D721Med (cell line): Measurements from ENCODE around the gene PABPN1L.

Experiments
- DNase-seq: peaks from one replicate; pipeline ENCODE4 v3.0.0; 2011; ENCODE audit warnings: low spot score; ENCODE audit not compliant: insufficient read length
- FAIRE-seq: peaks from 2 replicates; lab custom pipeline; 2011; peaks lifted over from hg19 to GRCh38; lab: Jason Lieb, UNC
- TF ChIP-seq, protein P1 (sequence below): IDR thresholded peaks from 2 replicates; pipeline ENCODE4 v1.5.1; 2012; ENCODE audit warnings: mild to moderate bottlenecking, control low read depth; ENCODE audit not compliant: insufficient read depth; ENCODE audit errors: missing control alignments

Gene PABPN1L

DNA sequence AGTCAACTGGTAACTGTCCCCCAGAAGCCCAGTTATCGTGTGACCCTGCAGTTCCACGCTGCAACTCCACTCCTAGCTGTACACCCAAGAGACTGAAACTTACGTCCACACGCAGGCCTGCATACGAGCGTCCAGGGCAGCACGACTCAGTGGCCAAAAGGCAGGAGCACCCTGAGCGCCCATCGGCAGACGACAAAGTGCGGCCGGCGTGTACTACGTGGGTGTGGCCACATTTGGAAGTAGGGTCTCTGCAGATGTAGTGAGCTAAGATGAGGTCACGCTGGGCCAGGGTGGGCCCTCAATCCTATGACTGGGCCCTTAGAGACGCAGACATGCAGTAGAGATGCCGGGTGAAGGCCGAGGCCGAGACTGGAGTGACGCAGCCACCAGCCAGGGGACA lies 23.2 kb downstream of the PABPN1L start:
- FAIRE-seq (no peak), DNase-seq (no peak)
- TF ChIP-seq, protein P1, sequence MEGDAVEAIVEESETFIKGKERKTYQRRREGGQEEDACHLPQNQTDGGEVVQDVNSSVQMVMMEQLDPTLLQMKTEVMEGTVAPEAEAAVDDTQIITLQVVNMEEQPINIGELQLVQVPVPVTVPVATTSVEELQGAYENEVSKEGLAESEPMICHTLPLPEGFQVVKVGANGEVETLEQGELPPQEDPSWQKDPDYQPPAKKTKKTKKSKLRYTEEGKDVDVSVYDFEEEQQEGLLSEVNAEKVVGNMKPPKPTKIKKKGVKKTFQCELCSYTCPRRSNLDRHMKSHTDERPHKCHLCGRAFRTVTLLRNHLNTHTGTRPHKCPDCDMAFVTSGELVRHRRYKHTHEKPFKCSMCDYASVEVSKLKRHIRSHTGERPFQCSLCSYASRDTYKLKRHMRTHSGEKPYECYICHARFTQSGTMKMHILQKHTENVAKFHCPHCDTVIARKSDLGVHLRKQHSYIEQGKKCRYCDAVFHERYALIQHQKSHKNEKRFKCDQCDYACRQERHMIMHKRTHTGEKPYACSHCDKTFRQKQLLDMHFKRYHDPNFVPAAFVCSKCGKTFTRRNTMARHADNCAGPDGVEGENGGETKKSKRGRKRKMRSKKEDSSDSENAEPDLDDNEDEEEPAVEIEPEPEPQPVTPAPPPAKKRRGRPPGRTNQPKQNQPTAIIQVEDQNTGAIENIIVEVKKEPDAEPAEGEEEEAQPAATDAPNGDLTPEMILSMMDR: no peak

DNA sequence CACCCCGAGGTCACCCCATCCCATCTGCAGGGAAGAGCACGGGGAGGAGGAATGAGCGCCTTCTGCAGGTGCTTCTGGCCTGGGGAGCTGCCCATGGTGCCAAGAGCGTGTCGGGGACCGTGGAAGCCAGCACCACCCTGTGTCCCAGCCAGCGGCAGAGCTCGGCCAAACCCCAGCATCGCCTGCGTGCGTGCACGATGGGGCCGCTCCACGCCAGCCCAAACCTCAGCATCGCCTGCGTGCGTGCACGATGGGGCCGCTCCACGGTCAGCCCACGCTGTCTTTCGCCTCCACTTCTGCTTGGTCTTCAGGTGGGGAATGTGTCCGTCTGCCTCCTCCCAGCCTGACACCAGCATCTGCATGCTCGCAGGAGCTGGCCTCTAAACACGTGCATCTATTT lies 23.7 kb downstream of the PABPN1L start:
- TF ChIP-seq, protein P1: no peak
- DNase-seq (no peak), FAIRE-seq (no peak)

GRCh38 chr16:88842308-88842756 lies 24.1 kb downstream of the PABPN1L start:
- FAIRE-seq (no peak), DNase-seq (no peak)
- TF ChIP-seq, protein P1: no peak

- DNase-seq: no peak
- TF ChIP-seq, protein P1: no peak
- no peak for FAIRE-seq
Observed at GRCh38 chr16:88841521-88842307, 24.7 kb downstream of the PABPN1L start.

DNA sequence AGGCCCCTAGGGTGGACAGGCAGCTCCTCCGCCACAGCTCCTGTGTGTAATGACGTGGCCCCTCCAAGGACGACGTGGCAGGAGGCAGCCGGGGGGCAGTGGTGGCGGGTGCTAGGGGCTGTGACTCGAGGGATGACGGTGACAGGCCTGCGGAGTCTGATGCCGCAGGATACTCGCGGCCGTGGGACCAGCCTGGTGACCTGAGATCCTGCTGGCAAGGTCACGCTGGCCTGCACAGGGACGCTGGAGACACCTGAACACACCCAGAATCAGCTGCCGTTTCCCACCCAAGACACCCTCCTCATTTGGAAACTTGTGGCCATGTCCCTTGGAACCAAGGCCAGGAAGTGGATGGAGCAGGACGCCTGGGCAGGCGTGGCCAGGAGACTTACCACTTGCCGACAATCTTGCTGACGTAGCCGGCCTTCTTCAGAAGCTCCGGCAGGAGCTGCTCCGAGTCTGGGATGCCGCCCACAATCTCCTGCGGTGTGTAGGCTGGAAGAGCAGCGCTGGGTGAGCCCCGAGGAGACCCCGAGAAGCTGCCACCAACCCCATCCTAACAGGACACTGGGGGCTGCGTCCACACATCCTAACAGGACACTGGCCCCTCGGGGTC lies 25.8 kb downstream of the PABPN1L start:
- DNase-seq (no peak), FAIRE-seq (no peak)
- TF ChIP-seq, protein P1: no peak

- no peak for FAIRE-seq
Observed at GRCh38 chr16:88839745-88840599, 26.5 kb downstream of the PABPN1L start.

More at GRCh38 chr16:88839745-88840599, 26.5 kb downstream of the PABPN1L start:
- TF ChIP-seq, protein P1: no peak
- no peak for DNase-seq
